ENCODE data around the gene TLCD3B.

DNA sequence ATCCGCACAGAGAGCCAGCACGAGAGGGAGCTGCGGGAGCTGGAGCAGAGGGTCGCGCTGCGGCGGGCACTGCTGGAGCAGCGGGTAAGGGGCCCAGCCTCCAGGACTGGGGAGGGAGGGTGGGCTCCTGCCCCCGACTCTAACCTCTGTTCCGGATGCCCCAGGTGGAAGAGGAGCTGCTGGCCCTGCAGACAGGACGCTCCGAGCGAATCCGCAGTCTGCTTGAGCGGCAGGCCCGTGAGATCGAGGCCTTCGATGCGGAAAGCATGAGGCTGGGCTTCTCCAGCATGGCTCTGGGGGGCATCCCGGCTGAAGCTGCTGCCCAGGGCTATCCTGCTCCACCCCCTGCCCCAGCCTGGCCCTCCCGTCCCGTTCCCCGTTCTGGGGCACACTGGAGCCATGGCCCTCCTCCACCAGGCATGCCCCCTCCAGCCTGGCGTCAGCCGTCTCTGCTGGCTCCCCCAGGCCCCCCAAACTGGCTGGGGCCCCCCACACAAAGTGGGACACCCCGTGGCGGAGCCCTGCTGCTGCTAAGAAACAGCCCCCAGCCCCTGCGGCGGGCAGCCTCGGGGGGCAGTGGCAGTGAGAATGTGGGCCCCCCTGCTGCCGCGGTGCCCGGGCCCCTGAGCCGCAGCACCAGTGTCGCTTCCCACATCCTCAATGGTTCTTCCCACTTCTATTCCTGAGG, 40.0 kb downstream of the TLCD3B start:
- no peak for TF ChIP-seq EZH2 (IDR thresholded peaks at IDR 0.05)
- no peak for TF ChIP-seq POLR2AphosphoS5 (IDR thresholded peaks at IDR 0.05; ENCODE audit: borderline replicate concordance, low read depth, low read length)
- TF ChIP-seq FOXP2 (optimal IDR thresholded peaks at IDR 0.05; ENCODE audit: control extremely low read depth, extremely low read length, insufficient read depth) = no peak

All from SK-N-MC (cell line).